Calu3 (cell line): ENCODE data around the gene PLEKHF1. TPM values are rescaled to one million over a fixed set of nuclear protein-coding genes. Genes with fewer than 3 reads are reported as not detected.
"Not testable (repeated sequence)": the region's sequence is repeated elsewhere in the genome, so short reads cannot be mapped to it uniquely, and the experiment has no call there.

Source experiments
- BruUV-seq: library from RNA; stranded (reverse); fragments of 400-500 nt; replicated peaks from 2 replicates; lab custom pipeline; 2021; lab: Mats Ljungman, UMichigan
- CTCF ChIA-PET: fragments of 300-600 bp; sonication (Branson Sonifier 250); formaldehyde crosslinking; loops from one replicate; lab custom pipeline; 2022; ENCODE audit warnings: antibody characterized with exemption; lab: Charles Lee
- DNase-seq: peaks from one replicate; pipeline ENCODE4 v3.0.0; 2022
- H3K27ac Mint-ChIP-seq: one replicate; pipeline ENCODE4 v1.8.0; 2022; ENCODE audit warnings: mixed read lengths; ENCODE audit not compliant: unreplicated experiment
- H3K27me3 Mint-ChIP-seq: one replicate; pipeline ENCODE4 v1.8.0; 2022; ENCODE audit warnings: mixed read lengths; ENCODE audit not compliant: unreplicated experiment
- H3K36me3 Mint-ChIP-seq: one replicate; pipeline ENCODE4 v1.8.0; 2022; ENCODE audit warnings: mild to moderate bottlenecking, moderate library complexity, mixed read lengths; ENCODE audit not compliant: insufficient read depth, unreplicated experiment
- H3K4me1 Mint-ChIP-seq: one replicate; pipeline ENCODE4 v1.8.0; 2022; ENCODE audit warnings: mild to moderate bottlenecking, low read depth, mixed read lengths; ENCODE audit not compliant: unreplicated experiment
- H3K4me3 Mint-ChIP-seq: one replicate; pipeline ENCODE4 v1.8.0; 2022; ENCODE audit warnings: mild to moderate bottlenecking, low read depth, moderate library complexity, mixed read lengths; ENCODE audit not compliant: unreplicated experiment
- H3K9me3 Mint-ChIP-seq: one replicate; pipeline ENCODE4 v1.8.0; 2022; ENCODE audit warnings: low read depth, mixed read lengths; ENCODE audit not compliant: unreplicated experiment
- intact Hi-C: fragments of 100-400 bp; cut with micrococcal nuclease; formaldehyde crosslinking; loops from one replicate; pipeline ENCODE4 v1.10.0; 2022; ENCODE audit not compliant: unreplicated experiment
- total RNA-seq: library from RNA; stranded (reverse); gene quantifications from 2 replicates; pipeline ENCODE4 v1.2.3, GENCODE V29; 2022
- TF ChIP-seq, protein P1 (sequence below): fragments of 200-600 bp; IDR thresholded peaks from one replicate; pipeline ENCODE4 v1.8.0; 2022; ENCODE audit warnings: antibody characterized with exemption; ENCODE audit not compliant: unreplicated experiment

The PLEKHF1 gene
- total RNA-seq, 1 experiment from 2014 or later, result 2.9 TPM

DNA sequence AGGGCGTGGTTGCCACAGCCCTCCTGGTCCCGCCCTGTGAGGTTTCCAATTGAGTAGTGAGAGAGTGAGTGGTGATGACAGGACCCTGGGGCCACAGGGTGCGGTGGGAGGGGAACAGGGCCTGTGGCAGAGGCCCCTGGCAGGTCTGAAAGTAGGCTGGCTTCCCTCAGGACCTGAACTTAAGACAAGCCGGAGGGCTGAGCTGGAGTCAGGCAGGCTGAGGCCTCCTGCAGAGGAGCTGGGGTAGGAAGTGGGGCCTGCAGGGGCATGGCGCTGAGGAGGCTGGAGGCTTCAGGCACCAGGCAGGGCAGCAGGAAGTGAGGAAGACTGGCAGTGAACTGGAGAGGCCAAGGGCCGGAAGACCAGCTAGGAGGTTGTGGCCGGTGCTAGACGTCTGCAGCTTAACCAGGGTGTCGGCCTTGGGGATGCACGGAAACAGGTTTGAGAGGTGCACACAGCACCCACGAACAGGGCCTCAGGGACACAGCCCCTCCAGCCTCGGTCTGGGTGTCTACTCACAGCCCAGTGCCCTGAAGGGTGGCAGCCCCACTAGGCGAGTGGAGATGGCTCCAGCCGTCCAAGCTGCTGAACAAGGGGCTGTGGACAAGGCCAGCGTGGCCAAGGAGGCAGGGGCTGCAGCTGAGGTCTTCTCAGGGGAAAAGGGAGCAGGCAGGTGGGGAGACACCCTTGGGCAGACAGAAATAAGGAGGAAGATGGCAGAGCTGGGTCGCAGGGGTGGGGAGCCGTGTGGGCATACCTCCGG lies 41.4 kb upstream of the PLEKHF1 start:
- Mint-ChIP-seq H3K4me1 (no peaks in the 10 kb centered on the region), H3K4me3 (no peak overlapping the region), H3K36me3 (no peaks in the 10 kb centered on the region), H3K9me3 (no peaks in the 10 kb centered on the region), H3K27me3 (peaks cover 39% of the 10 kb centered on the region), H3K27ac (no peak overlapping the region)
- no TSS peak for BruUV-seq
- DNase-seq, result no peak
- TF ChIP-seq, protein P1, sequence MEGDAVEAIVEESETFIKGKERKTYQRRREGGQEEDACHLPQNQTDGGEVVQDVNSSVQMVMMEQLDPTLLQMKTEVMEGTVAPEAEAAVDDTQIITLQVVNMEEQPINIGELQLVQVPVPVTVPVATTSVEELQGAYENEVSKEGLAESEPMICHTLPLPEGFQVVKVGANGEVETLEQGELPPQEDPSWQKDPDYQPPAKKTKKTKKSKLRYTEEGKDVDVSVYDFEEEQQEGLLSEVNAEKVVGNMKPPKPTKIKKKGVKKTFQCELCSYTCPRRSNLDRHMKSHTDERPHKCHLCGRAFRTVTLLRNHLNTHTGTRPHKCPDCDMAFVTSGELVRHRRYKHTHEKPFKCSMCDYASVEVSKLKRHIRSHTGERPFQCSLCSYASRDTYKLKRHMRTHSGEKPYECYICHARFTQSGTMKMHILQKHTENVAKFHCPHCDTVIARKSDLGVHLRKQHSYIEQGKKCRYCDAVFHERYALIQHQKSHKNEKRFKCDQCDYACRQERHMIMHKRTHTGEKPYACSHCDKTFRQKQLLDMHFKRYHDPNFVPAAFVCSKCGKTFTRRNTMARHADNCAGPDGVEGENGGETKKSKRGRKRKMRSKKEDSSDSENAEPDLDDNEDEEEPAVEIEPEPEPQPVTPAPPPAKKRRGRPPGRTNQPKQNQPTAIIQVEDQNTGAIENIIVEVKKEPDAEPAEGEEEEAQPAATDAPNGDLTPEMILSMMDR, result no peak
- CTCF ChIA-PET, result interaction anchor here (0.9 kb wide), 1 partner anchor 92 kb away, joined by 4 read pairs; no protein-coding TSS in a partner anchor
- intact Hi-C loops, result no loop called here

DNA sequence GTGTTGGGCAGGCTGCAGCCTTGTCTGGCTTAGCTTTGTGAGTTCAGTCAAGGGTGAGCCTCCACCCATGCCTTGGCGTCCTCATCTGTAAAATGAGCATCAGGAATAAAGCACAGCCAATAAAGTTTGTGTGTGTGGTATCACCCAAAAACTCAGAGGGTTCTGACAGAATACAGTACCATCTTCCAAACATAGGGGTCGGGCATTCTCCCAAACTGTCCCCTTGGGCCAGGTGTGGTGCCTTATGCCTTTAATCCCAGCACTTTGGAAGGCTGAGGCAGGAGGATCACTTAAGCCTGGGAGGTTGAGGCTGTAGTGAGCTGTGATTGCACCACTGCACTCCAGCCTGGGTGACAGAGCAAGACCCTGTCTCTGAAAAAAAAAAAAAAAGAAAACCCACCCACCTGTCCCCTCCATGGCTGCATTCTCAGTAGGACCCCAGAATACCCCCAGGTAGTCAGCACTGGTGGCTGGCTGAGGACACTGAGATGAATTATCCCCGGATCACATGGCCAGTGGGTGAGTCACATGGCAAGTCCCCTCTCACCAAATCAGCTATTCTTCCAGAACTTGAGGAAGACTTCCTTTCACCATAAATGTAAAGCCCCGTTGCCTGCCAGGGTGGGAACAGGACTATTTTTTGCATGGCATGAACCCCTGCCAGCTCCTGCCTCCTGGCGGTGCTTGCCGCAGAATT lies 40.6 kb upstream of the PLEKHF1 start:
- intact Hi-C loops, result no loop called here
- no peak for DNase-seq
- no TSS peak for BruUV-seq
- no peaks in the 10 kb centered on the region for H3K4me1 Mint-ChIP-seq
- no peaks in the 10 kb centered on the region for H3K9me3 Mint-ChIP-seq
- no peaks in the 10 kb centered on the region for H3K36me3 Mint-ChIP-seq
- H3K4me3 Mint-ChIP-seq, result no peak overlapping the region
- CTCF ChIA-PET, result no interaction called here
- H3K27ac Mint-ChIP-seq, result no peak overlapping the region
- peaks cover 38% of the 10 kb centered on the region for H3K27me3 Mint-ChIP-seq
- TF ChIP-seq, protein P1, result no peak

DNA sequence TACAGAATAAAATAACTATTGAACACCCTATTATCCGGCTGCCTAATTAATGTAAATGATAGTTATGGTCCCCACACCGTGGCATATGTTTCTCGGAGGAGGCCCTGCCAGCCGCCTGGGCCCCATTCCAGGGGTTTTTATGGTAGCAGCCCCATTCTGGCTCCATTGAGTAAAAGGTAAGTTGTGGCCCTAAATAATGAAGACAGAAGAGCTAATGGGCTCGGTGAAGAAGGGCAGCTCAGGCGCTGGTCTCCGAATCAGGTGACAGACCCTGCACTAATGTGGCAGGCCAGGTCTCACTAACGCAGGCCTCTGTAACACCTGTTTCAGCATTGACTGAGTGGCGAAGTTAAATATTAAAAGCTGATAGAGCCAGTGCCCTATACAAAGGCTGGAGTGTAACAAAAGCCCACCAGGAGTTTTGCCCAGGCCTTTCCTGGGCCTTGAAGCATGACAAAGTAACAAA lies 40.0 kb upstream of the PLEKHF1 start:
- CTCF ChIA-PET, result no interaction called here
- intact Hi-C loops, result no loop called here

DNA sequence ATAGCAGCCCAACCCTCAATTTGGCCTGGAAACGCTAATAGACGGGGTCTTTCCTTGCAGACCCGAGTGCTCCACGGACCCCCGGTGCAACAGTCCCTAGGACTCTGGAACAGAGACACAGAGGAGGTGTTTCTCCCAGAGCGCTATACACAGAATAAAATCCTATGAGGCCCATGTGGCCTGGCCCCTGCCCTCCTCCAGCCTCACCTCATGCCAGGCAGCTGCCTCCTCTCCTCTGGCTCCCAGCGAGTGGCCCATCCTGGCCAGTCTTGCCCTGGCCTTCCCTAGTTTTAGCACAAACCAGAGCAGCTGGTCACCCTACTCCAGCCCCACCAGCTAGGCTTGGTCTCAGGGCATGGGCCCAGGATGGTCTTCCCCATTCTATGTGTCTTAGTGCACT lies 38.9 kb upstream of the PLEKHF1 start:
- H3K4me1 Mint-ChIP-seq, result no peaks in the 10 kb centered on the region
- H3K27ac Mint-ChIP-seq, result no peak overlapping the region
- H3K4me3 Mint-ChIP-seq, result no peak overlapping the region
- no peaks in the 10 kb centered on the region for H3K36me3 Mint-ChIP-seq
- intact Hi-C loops, result no loop called here
- CTCF ChIA-PET, result no interaction called here
- DNase-seq, result no peak
- peaks cover 21% of the 10 kb centered on the region for H3K27me3 Mint-ChIP-seq
- BruUV-seq, result no TSS peak
- TF ChIP-seq, protein P1, result no peak
- H3K9me3 Mint-ChIP-seq, result no peaks in the 10 kb centered on the region

More for the DNA sequence above, 40.0 kb upstream of the PLEKHF1 start:
- H3K27ac Mint-ChIP-seq, result no peak overlapping the region
- TF ChIP-seq, protein P1, result no peak
- H3K4me1 Mint-ChIP-seq, result no peaks in the 10 kb centered on the region
- no peaks in the 10 kb centered on the region for H3K9me3 Mint-ChIP-seq
- H3K27me3 Mint-ChIP-seq, result peaks cover 32% of the 10 kb centered on the region
- DNase-seq, result no peak
- BruUV-seq, result no TSS peak
- no peak overlapping the region for H3K4me3 Mint-ChIP-seq
- no peaks in the 10 kb centered on the region for H3K36me3 Mint-ChIP-seq

DNA sequence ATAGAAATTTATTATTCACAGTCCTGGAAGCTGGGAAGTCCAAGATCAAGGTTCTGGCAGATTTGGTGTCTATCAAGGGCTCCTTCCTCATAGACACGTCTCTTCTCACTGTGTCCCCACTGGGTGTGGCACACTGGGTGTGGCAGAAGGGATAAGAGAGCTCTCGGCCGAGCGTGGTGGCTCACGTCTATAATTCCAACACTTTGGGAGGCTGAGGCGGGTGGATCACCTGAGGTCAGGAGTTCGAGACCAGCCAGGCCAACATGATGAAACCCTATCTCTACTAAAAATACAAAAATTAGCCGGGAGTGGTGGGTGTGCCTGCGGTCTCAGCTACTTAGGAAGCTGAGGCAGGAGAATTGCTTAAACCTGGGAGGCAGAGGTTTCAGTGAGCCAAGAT lies 38.4 kb upstream of the PLEKHF1 start:
- H3K9me3 Mint-ChIP-seq, H3K27ac Mint-ChIP-seq, DNase-seq, CTCF ChIA-PET, H3K36me3 Mint-ChIP-seq, intact Hi-C loops, H3K4me3 Mint-ChIP-seq, H3K4me1 Mint-ChIP-seq, BruUV-seq: not testable (repeated sequence)
- H3K27me3 Mint-ChIP-seq, result peaks cover 16% of the 10 kb centered on the region
